GM12873 (cell line): ENCODE results near the gene WFS1.

Experiments used
- CTCF ChIP-seq: IDR thresholded peaks from 2 replicates; pipeline ENCODE4 v1.5.1; 2012; ENCODE audit warnings: low read depth, mild to moderate bottlenecking, moderate library complexity, low read length, control low read depth; ENCODE audit not compliant: insufficient read depth; ENCODE audit errors: missing control alignments

The WFS1 gene

GRCh38 chr4:6333301-6334202 lies 63.9 kb downstream of the WFS1 start:
- TF ChIP-seq CTCF: peak; percentile 84

- TF ChIP-seq CTCF: no peak
Measured at GRCh38 chr4:6334203-6334887, 64.7 kb downstream of the WFS1 start.

GRCh38 chr4:6335040-6335590 lies 65.5 kb downstream of the WFS1 start:
- TF ChIP-seq CTCF: peak; percentile 12

- TF ChIP-seq CTCF: no peak
Measured at GRCh38 chr4:6336166-6336565, 66.5 kb downstream of the WFS1 start.

- no peak for TF ChIP-seq CTCF
Measured at GRCh38 chr4:6337331-6337935, 67.8 kb downstream of the WFS1 start.

- no peak for TF ChIP-seq CTCF
Measured at GRCh38 chr4:6338175-6338950, 68.7 kb downstream of the WFS1 start.
